Measurements from ENCODE around the gene CIC.

CIC gene

DNA sequence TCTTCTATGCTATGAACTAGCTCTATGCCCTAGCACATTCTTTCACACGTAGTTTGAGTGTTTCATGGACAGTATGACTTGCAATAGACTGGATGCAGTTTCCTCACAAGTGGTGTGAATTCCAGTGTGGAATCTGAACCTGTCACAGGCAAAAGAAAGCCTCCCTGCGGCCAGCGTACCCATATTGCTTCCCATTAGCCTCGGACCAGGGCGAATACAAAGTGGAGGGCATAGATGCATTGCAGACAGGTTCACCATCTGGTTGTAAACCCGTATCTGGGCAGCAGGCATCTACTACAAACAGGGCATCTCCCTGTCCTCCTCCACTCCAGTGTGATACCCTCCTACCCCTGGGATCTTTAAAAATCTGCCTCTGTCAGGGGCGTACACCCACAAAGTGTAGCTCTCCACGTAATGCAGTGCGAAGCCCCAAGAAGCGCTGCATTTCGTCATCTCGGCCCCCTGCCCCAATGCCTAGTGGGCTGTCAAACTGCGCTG, 1.4 kb upstream of the CIC start:
- H3K4me3 ChIP-seq (ENCODE audit: low read depth, low read length), result peak overlapping the region; percentile 99

DNA sequence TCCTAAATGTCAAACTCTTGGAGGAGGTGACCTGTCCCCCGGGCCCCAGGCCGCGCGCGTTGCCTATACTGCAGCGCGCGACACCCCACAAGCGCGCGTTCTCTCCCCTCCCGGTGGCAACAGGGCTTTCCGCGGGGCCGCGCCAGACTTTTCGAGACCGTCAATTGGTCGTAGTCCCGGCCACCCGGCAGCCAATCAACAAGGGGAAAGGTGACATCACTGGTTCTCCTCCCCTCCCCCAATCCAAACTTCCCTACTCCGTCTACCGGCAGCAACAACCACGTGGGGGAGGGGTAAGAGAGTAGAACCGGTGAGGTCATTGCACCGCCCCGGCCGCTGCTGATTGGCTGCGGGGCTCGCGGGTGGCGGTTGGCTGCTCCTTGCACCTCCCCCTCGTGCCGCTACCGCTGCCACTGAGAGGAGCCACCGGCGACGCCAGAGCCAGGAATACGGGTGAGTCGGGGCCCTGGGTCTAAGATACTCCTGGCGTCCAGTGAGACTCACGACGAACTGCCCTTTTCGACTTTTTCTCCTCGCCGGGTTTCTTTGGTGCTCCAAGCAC, 829 bp upstream of the CIC start:
- peak overlapping the region; percentile 99 for H3K4me3 ChIP-seq (ENCODE audit: low read depth, low read length)
- TF ChIP-seq, protein P1, sequence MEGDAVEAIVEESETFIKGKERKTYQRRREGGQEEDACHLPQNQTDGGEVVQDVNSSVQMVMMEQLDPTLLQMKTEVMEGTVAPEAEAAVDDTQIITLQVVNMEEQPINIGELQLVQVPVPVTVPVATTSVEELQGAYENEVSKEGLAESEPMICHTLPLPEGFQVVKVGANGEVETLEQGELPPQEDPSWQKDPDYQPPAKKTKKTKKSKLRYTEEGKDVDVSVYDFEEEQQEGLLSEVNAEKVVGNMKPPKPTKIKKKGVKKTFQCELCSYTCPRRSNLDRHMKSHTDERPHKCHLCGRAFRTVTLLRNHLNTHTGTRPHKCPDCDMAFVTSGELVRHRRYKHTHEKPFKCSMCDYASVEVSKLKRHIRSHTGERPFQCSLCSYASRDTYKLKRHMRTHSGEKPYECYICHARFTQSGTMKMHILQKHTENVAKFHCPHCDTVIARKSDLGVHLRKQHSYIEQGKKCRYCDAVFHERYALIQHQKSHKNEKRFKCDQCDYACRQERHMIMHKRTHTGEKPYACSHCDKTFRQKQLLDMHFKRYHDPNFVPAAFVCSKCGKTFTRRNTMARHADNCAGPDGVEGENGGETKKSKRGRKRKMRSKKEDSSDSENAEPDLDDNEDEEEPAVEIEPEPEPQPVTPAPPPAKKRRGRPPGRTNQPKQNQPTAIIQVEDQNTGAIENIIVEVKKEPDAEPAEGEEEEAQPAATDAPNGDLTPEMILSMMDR (IDR thresholded peaks at IDR 0.05; ENCODE audit: borderline replicate concordance, insufficient read depth, low read depth, low read length), result no peak

More for the DNA sequence above, 1.4 kb upstream of the CIC start:
- TF ChIP-seq, protein P1 (IDR thresholded peaks at IDR 0.05; ENCODE audit: borderline replicate concordance, insufficient read depth, low read depth, low read length), result no peak

DNA sequence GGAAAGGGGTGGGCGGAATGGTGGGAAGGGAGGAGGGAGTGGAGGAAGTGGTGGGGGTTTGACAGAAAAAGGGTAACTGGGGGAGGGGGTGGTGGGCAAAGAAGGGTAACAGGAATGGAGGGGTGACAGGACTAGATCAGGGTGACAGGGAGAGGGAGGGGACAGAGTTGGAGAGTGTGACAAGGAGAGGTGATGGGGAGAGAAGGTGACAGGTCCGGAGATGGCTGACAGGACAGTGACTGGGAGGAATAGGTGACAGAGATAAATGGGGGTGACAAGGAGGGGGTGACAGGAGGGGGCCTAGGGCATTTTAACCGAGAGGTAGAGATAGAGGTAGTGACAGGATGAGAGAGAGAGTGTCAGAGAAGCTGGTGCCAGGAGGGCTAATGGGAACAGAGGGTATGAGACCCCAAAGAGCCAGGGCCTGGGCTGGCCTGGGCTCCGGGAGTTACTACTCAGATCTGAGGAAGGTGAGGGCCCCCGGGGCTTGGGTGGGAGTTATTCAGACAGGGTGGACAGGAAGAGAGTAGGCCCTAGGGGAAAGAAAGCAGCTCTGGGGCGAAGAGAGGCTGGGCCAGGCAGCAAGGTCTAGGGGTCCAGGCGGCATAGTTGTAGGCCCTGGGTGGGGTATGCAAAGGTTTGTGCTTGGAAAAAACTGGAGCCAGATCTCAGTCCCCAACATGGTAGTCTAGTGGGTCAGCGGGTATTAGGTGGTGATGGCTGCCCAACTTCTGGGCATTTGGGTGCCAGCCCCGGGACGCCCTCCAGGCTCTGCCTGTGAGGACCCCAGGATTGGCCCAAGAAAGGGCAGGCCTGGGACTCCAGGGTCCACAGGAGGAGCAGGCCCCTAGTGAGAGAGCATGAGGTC, 660 bp downstream of the CIC start:
- TF ChIP-seq, protein P1 (IDR thresholded peaks at IDR 0.05; ENCODE audit: borderline replicate concordance, insufficient read depth, low read depth, low read length), result no peak
- peak overlapping the region; percentile 67 for H3K4me3 ChIP-seq (ENCODE audit: low read depth, low read length)

DNA sequence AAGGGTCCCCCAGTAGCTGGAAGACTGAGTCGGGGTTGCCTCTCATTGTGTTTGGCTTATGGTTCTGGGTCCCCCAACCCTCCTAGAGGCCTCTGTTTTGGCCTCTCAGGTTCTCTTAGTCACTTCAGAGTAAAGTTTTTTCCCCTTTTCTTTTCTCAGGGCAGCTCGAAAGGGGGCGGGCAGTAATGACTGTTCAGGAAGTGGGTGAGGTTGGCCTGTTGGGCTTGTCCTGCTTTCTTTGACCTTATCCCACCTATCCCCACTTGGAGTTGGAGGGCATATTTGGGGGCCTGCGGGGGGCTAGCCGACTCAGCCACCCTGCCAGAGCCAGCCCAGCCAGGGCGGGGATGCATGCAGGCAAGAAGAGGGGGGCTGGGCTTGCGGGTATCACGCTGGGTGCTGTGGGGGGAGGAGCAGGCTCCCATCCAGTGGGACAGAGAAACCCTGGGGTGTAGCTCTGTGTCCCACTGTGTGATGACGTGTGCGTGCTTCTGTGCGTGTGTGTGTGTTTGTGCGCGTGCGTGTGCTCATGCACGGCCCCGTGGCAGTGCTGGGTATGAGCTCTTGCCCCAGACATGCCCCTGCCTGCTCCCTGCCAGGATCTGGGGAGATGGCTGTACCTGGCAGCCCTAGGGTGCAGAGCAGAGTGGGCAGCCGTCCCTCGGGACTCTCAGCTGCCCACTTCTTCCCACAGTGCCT, 1.4 kb downstream of the CIC start:
- peak overlapping the region; percentile 67 for H3K4me3 ChIP-seq (ENCODE audit: low read depth, low read length)
- TF ChIP-seq, protein P1 (IDR thresholded peaks at IDR 0.05; ENCODE audit: borderline replicate concordance, insufficient read depth, low read depth, low read length), result no peak

DNA sequence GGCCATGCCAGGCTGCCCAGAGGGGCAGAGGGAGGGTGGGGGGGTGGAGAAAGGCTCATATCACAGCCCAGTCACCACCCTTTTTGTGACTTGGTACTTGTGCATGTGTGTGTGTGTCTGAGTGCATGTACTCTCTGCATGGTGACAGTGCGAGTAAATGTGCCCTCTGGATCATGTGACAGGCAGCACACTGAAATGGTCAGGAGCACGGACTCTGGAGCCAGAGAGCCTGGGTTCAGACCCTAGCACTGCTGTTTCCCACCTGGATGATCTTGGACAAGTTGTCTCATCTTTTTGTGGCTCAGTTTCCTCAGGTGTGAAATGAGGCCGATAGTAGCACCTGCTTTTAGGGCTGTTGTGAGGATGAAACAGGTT, 2.0 kb downstream of the CIC start:
- H3K4me3 ChIP-seq (ENCODE audit: low read depth, low read length), result peak overlapping the region; percentile 67
- TF ChIP-seq, protein P1 (IDR thresholded peaks at IDR 0.05; ENCODE audit: borderline replicate concordance, insufficient read depth, low read depth, low read length), result no peak

DNA sequence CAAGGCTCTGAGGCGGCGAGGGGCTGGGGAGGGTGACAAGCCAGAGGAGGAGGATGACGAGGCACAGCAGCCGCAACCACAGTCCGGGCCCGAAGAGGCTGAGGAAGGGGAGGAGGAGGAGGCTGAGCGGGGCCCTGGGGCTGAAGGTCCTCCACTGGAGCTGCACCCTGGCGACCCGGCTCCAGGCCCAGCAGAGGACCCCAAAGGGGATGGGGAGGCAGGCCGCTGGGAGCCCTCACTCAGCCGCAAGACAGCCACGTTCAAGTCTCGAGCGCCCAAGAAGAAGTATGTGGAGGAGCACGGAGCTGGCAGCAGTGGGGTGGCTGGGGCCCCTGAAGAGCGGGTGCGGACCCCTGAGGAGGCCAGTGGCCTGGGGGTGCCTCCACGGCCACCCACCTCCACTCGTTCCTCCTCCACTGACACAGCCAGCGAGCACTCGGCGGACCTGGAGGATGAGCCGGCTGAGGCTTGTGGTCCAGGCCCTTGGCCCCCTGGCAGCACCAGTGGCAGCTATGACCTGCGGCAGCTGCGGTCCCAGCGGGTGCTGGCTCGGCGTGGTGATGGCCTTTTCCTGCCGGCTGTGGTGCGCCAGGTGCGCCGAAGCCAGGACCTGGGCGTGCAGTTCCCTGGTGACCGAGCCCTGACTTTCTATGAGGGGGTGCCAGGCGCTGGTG, 2.9 kb downstream of the CIC start:
- no peak overlapping the region for H3K4me3 ChIP-seq (ENCODE audit: low read depth, low read length)
- TF ChIP-seq, protein P1 (IDR thresholded peaks at IDR 0.05; ENCODE audit: borderline replicate concordance, insufficient read depth, low read depth, low read length), result no peak

All from GM12875 (cell line).